VCaP (cell line): ENCODE results near the gene CNOT11.

Source experiments
- H3K27ac ChIP-seq: fragments of 450-650 bp; 2 replicates; pipeline ENCODE4 v1.5.1; 2017
- CTCF ChIP-seq: fragments of 450-650 bp; conservative IDR thresholded peaks from 2 replicates; pipeline ENCODE4 v1.5.1; 2017; ENCODE audit warnings: mild to moderate bottlenecking, moderate library complexity

Gene CNOT11

DNA sequence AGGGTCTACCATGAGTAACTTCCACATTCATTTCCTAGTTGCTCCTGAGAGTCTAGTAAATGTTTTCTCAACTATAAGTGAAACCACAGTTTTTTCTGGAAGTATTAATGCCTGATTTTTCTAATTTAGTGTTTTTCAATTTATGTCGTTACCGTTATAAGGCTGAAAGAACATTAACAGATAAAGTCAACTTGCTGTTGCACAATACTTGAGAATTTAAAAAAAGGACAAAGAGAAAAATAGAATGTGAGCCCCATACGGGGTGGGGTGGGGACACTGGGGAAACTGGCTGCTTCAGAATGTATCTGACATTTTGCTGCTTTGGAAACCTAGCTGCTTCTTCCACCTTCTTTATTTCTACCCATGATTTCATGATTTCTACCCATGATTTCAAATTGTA, 26.2 kb downstream of the CNOT11 start:
- no peak for TF ChIP-seq CTCF
- no peak overlapping the region for H3K27ac ChIP-seq

DNA sequence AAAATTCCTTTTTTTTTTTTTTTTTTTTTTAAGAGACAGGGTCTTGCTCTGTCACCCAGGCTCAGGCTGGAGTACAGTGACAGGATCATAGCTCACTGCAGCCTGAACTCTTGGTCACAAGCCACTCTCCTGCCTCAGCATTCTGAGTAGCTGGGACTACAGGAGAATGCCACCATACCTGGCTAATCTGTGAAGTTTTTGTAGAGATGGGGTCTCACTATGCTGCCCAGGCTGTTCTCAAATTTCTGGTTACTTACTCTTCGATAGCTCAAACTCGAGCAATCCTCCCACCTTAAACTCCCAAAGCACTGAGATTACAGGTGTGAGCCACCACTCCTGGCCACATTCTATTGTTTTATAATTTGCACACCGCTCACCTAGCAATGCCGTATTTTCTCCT, 28.8 kb downstream of the CNOT11 start:
- no peak overlapping the region for H3K27ac ChIP-seq
- TF ChIP-seq CTCF = no peak

GRCh38 chr2:101282980-101283379, 30.3 kb downstream of the CNOT11 start:
- TF ChIP-seq CTCF = no peak
- H3K27ac ChIP-seq = no peak overlapping the region

DNA sequence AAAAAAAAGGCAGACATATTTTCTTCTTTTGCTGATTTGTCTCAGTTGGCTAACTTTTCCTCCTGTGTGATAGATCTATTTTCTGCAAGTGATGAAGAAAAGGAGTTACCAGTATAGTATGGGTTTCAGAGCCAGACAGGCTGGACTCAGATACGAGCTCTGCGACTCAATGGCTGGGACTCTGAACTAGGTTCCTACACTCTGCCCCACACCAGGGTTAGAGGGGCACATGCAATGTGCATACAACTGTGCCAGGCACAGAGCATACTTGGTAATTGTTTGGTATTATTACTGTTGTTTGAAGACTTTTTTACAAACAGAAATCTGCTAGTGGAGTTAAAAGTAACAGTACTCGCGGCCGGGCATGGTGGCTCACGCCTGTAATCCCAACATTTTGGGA, 34.0 kb downstream of the CNOT11 start:
- TF ChIP-seq CTCF = no peak
- no peak overlapping the region for H3K27ac ChIP-seq

GRCh38 chr2:101287303-101287702, 34.6 kb downstream of the CNOT11 start:
- no peak for TF ChIP-seq CTCF
- no peak overlapping the region for H3K27ac ChIP-seq

DNA sequence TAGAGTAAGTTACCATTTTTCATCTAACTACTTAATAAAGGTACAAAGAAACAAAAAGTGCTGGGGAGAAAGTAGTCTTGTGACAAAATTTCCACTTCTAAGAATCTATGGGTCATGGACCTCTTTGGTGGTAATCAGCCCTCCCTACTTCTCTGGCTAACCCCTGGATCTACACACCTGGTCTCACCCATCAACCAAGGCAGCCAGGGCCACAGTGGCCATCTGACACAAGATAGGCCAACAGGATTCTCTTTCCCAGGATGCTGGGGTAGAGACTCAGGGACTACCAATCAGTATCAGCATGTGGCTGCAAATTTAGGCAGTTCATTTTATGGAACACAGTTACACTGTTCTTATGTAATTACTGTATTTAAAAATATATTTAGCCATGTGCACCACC, 38.0 kb downstream of the CNOT11 start:
- H3K27ac ChIP-seq = no peak overlapping the region
- no peak for TF ChIP-seq CTCF

GRCh38 chr2:101291973-101292372, 39.3 kb downstream of the CNOT11 start:
- H3K27ac ChIP-seq = no peak overlapping the region
- no peak for TF ChIP-seq CTCF

GRCh38 chr2:101293544-101293943, 40.9 kb downstream of the CNOT11 start:
- TF ChIP-seq CTCF = no peak
- no peak overlapping the region for H3K27ac ChIP-seq
